ELF-1 (cell line): ENCODE results near the gene SLC30A9.

ENCODE experiments used
- DNase-seq: peaks from one replicate; pipeline ENCODE4 v3.0.0-alpha.2; 2016; ENCODE audit warnings: low read depth, low spot score

The SLC30A9 gene

GRCh38 chr4:42136371-42136770, 146.0 kb downstream of the SLC30A9 start:
- DNase-seq = no peak
